NB4 (cell line): ENCODE measurements around the gene IL10RA.
A peak's percentile ranks its signal among the peaks of the same experiment; 100 is the strongest.
"Not testable (repeated sequence)": the region's sequence is repeated elsewhere in the genome, so short reads cannot be mapped to it uniquely, and the experiment has no call there.

Experiments used
- DNase-seq: peaks from one replicate; pipeline ENCODE4 v3.0.0; 2010; ENCODE audit warnings: low read depth
- H3K4me3 ChIP-seq: one replicate; pipeline ENCODE4 v1.5.1; 2011; ENCODE audit warnings: mild to moderate bottlenecking, low read depth, low read length, moderate library complexity
- CTCF ChIP-seq: IDR thresholded peaks from one replicate; pipeline ENCODE4 v1.5.1; 2012; ENCODE audit warnings: low read depth, low read length
- MAX ChIP-seq: IDR thresholded peaks from 2 replicates; pipeline ENCODE4 v1.6.1; 2011; ENCODE audit warnings: low read depth, low read length
- MYC ChIP-seq: IDR thresholded peaks from 2 replicates; pipeline ENCODE4 v1.6.1; 2011; ENCODE audit warnings: low read depth, low read length
- POLR2A ChIP-seq: IDR thresholded peaks from 2 replicates; pipeline ENCODE4 v1.6.1; 2011; ENCODE audit warnings: mild to moderate bottlenecking; ENCODE audit not compliant: insufficient read length; ENCODE audit errors: extremely low read depth

The IL10RA gene

GRCh38 chr11:118004543-118005223 lies 18.5 kb downstream of the IL10RA start:
- TF ChIP-seq POLR2A (no peak), MYC (no peak), MAX (no peak), CTCF (no peak)
- no peak for DNase-seq
- H3K4me3 ChIP-seq: no peak overlapping the region

- TF ChIP-seq POLR2A: no peak
- no peak overlapping the region for H3K4me3 ChIP-seq
- no peak for DNase-seq
Measured at GRCh38 chr11:118005224-118006152, 19.3 kb downstream of the IL10RA start.

GRCh38 chr11:118006153-118006534 lies 19.9 kb downstream of the IL10RA start:
- no peak for TF ChIP-seq MAX
- no peak for TF ChIP-seq CTCF
- no peak for TF ChIP-seq MYC
- TF ChIP-seq POLR2A: no peak
- DNase-seq: no peak
- H3K4me3 ChIP-seq: no peak overlapping the region

- no peak for TF ChIP-seq MAX
Measured at GRCh38 chr11:118007040-118007439, 20.8 kb downstream of the IL10RA start.

GRCh38 chr11:118007563-118008270 lies 21.5 kb downstream of the IL10RA start:
- H3K4me3 ChIP-seq: not testable (repeated sequence)
- DNase-seq: peak; percentile 47

More at GRCh38 chr11:118007040-118007439, 20.8 kb downstream of the IL10RA start:
- DNase-seq: no peak
- no peak overlapping the region for H3K4me3 ChIP-seq

- no peak overlapping the region for H3K4me3 ChIP-seq
- DNase-seq: peak; percentile 71
Measured at GRCh38 chr11:118008271-118008911, 22.2 kb downstream of the IL10RA start.

More at GRCh38 chr11:118008271-118008911, 22.2 kb downstream of the IL10RA start:
- TF ChIP-seq CTCF (no peak), POLR2A (no peak), MYC (no peak), MAX (no peak)
